IPS DF 6.9 (cell line): ENCODE results near the gene IFI30.

Source experiments
- DNase-seq: peaks from one replicate; pipeline ENCODE4 v3.0.0-alpha.2; 2013; ENCODE audit warnings: low read depth, low spot score
- H3K27ac ChIP-seq: one replicate; pipeline ENCODE4 v1.5.1; 2013; ENCODE audit warnings: low read length, control low read depth
- H3K27me3 ChIP-seq: 2 replicates; pipeline ENCODE4 v1.6.1; 2013; ENCODE audit warnings: mild to moderate bottlenecking, low read length; ENCODE audit not compliant: control insufficient read depth, insufficient read depth
- H3K36me3 ChIP-seq: 2 replicates; pipeline ENCODE4 v1.6.1; 2013; ENCODE audit warnings: low read length; ENCODE audit not compliant: control insufficient read depth, insufficient read depth
- H3K4me1 ChIP-seq: 2 replicates; pipeline ENCODE4 v1.6.1; 2013; ENCODE audit warnings: low read length; ENCODE audit not compliant: control insufficient read depth, insufficient read depth
- H3K4me3 ChIP-seq: 2 replicates; pipeline ENCODE4 v1.5.1; 2013; ENCODE audit warnings: mild to moderate bottlenecking, low read length
- H3K9me3 ChIP-seq: 2 replicates; pipeline ENCODE4 v1.6.1; 2013; ENCODE audit warnings: low read length, inconsistent platforms; ENCODE audit not compliant: control insufficient read depth, insufficient read depth
- WGBS: extraction: QIAGEN DNeasy Blood & Tissue Kit; methylation state at CpG from one replicate; pipeline ENCODE4 v1.1.7; 2013; ENCODE audit warnings: mixed read lengths, missing lambda C conversion rate; ENCODE audit not compliant: insufficient read length, insufficient coverage; 5-methylcytosine and 5-hydroxymethylcytosine counted together

IFI30 gene

GRCh38 chr19:18225702-18226468 lies 52.3 kb downstream of the IFI30 start, which contains the start of gene PDE4C:
PDE4C (minus strand) TSS chr19:18226438; CDS start chr19:18226415, 23 bp downstream.
- no peaks in the 10 kb centered on the region for H3K27me3 ChIP-seq
- no peak within 1 kb of the TSS for H3K4me3 ChIP-seq
- no peak within 1 kb of the TSS for H3K27ac ChIP-seq
- DNase-seq = no peak
- WGBS = no CpG with 5 or more reads among the region's 51 CpGs
- H3K36me3 ChIP-seq = no peaks in the 10 kb centered on the region
- no peaks in the 10 kb centered on the region for H3K9me3 ChIP-seq
- H3K4me1 ChIP-seq = peaks cover 1% of the 10 kb centered on the region

- Histone ChIP-seq H3K27me3 (no peaks in the 10 kb centered on the region), H3K4me1 (peaks cover 5% of the 10 kb centered on the region), H3K36me3 (no peaks in the 10 kb centered on the region), H3K9me3 (no peaks in the 10 kb centered on the region), H3K4me3 (no peak overlapping the region), H3K27ac (no peak overlapping the region)
- no peak for DNase-seq
- WGBS = no CpG with 5 or more reads among the region's 18 CpGs
Observed at GRCh38 chr19:18226956-18227780, 53.6 kb downstream of the IFI30 start.
